Peyer's patch (tissue), 4 donors: ENCODE measurements around the gene CMTM4. TPM values are rescaled to one million over a fixed set of nuclear protein-coding genes. Genes with fewer than 3 reads are reported as not detected.

Experiments used
- DNase-seq, 3 donors: peaks; one replicate each; pipeline ENCODE4 v3.0.0-alpha.2; 2017 to 2019
- H3K27ac ChIP-seq, 4 donors: fragments of 200-600 bp; sonication (generic); one replicate each; pipeline ENCODE4 v1.5.1; 2016 to 2019
- H3K27me3 ChIP-seq, 2 donors: fragments of 200-600 bp; sonication (generic); one replicate each; pipeline ENCODE4 v1.5.1; 2019
- H3K36me3 ChIP-seq, 3 donors: fragments of 200-600 bp; sonication (generic); one replicate each; pipeline ENCODE4 v1.5.1; 2016 to 2019
- H3K4me1 ChIP-seq, 4 donors: fragments of 200-600 bp; sonication (generic); one replicate each; pipeline ENCODE4 v1.5.1; 2016 to 2019
- H3K4me3 ChIP-seq, 4 donors: fragments of 200-600 bp; sonication (generic); 1 replicate in 3 of 4; 2 replicates in 1 of 4; pipeline ENCODE4 v1.5.1; 2016 to 2019; ENCODE audit warnings: mild to moderate bottlenecking in 1 of 4
- H3K9me3 ChIP-seq, 4 donors: fragments of 200-600 bp; sonication (generic); one replicate each; pipeline ENCODE4 v1.5.1; 2016 to 2019; ENCODE audit warnings: mild to moderate bottlenecking in 1 of 4
- CTCF ChIP-seq, 6 experiments: fragments of 450-650 bp in 4 of 6; fragments of 200-600 bp in 2 of 6; sonication (generic) in 1 of 6; IDR thresholded peaks; one replicate each; pipeline ENCODE4 v1.5.1; 2017 to 2019; ENCODE audit warnings: antibody characterized with exemption in 6 of 6, mild to moderate bottlenecking in 3 of 6, moderate library complexity in 1 of 6
- POLR2A ChIP-seq, 2 donors: fragments of 450-650 bp; IDR thresholded peaks; one replicate each; pipeline ENCODE4 v1.5.1; 2017; ENCODE audit warnings: antibody characterized with exemption in 2 of 2, mild to moderate bottlenecking in 2 of 2, moderate library complexity in 2 of 2
- total RNA-seq, 4 donors: library from RNA; depleted of rRNA; stranded (reverse); fragments of >200 nt; gene quantifications; one replicate each; pipeline ENCODE4 v1.1.0, GENCODE V29; 2016

The CMTM4 gene
- total RNA-seq, 4 donors from 2014 or later: 33.8 to 116 (median 101) TPM

- no peaks in the 10 kb centered on the region for H3K9me3 ChIP-seq
- H3K27me3 ChIP-seq: no peaks in the 10 kb centered on the region
- no peak for DNase-seq
- no peak overlapping the region for H3K27ac ChIP-seq
- peaks cover 0 to 90% (median 3%) of the 10 kb centered on the region in 3 donors for H3K36me3 ChIP-seq
- H3K4me3 ChIP-seq: no peak overlapping the region
- H3K4me1 ChIP-seq: no peaks in the 10 kb centered on the region
- TF ChIP-seq POLR2A (IDR thresholded peaks at IDR 0.05) (no peak), CTCF (IDR thresholded peaks at IDR 0.05) (peak in 5 of 6 experiments; percentile 63 to 76 (median 75))
These were observed 31.7 kb upstream of the CMTM4 start for GRCh38 chr16:66728117-66728787.

GRCh38 chr16:66720766-66721165 is 24.2 kb upstream of the CMTM4 start:
- Histone ChIP-seq H3K27me3 (no peaks in the 10 kb centered on the region), H3K27ac (no peak overlapping the region), H3K9me3 (no peaks in the 10 kb centered on the region), H3K36me3 (peaks cover 0 to 55% (median 0%) of the 10 kb centered on the region in 3 donors), H3K4me1 (no peaks in the 10 kb centered on the region), H3K4me3 (no peak overlapping the region)
- TF ChIP-seq CTCF (IDR thresholded peaks at IDR 0.05): no peak
- TF ChIP-seq POLR2A (IDR thresholded peaks at IDR 0.05): no peak
- no peak for DNase-seq

GRCh38 chr16:66719246-66719645 is 22.7 kb upstream of the CMTM4 start:
- no peak for TF ChIP-seq CTCF (IDR thresholded peaks at IDR 0.05)
- TF ChIP-seq POLR2A (IDR thresholded peaks at IDR 0.05): no peak
- Histone ChIP-seq H3K27me3 (no peaks in the 10 kb centered on the region), H3K4me1 (peaks cover 0 to 11% (median 0%) of the 10 kb centered on the region in 4 donors), H3K36me3 (peaks cover 0 to 40% (median 0%) of the 10 kb centered on the region in 3 donors), H3K4me3 (no peak overlapping the region), H3K27ac (no peak overlapping the region), H3K9me3 (no peaks in the 10 kb centered on the region)
- no peak for DNase-seq

- Histone ChIP-seq H3K27ac (no peak overlapping the region), H3K36me3 (peaks cover 0 to 25% (median 0%) of the 10 kb centered on the region in 3 donors), H3K27me3 (no peaks in the 10 kb centered on the region), H3K4me1 (peaks cover 0 to 16% (median 0%) of the 10 kb centered on the region in 4 donors), H3K4me3 (no peak overlapping the region), H3K9me3 (no peaks in the 10 kb centered on the region)
- TF ChIP-seq CTCF (IDR thresholded peaks at IDR 0.05): no peak
- TF ChIP-seq POLR2A (IDR thresholded peaks at IDR 0.05): no peak
- DNase-seq: no peak
These were observed 21.2 kb upstream of the CMTM4 start for GRCh38 chr16:66717776-66718175.

- Histone ChIP-seq H3K27me3 (no peaks in the 10 kb centered on the region), H3K4me1 (peaks cover 0 to 16% (median 0%) of the 10 kb centered on the region in 4 donors), H3K36me3 (peaks cover 0 to 20% (median 0%) of the 10 kb centered on the region in 3 donors), H3K27ac (no peak overlapping the region), H3K4me3 (no peak overlapping the region), H3K9me3 (no peaks in the 10 kb centered on the region)
- DNase-seq: peak in 2 of 3 donors; percentile 74 to 81
- TF ChIP-seq POLR2A (IDR thresholded peaks at IDR 0.05) (no peak), CTCF (IDR thresholded peaks at IDR 0.05) (peak in 4 of 6 experiments; percentile 43 to 72 (median 69))
These were observed 20.7 kb upstream of the CMTM4 start for GRCh38 chr16:66717112-66717675.
